HG02678 (cell line): Measurements from ENCODE around the gene NLRP1.

ENCODE experiments used
- ATAC-seq: cut with Tn5 transposase; IDR thresholded peaks from one replicate; pipeline ENCODE4 v1.9.1; 2021; ENCODE audit warnings: mild to moderate bottlenecking, moderate library complexity; ENCODE audit not compliant: unreplicated experiment

NLRP1 gene

DNA sequence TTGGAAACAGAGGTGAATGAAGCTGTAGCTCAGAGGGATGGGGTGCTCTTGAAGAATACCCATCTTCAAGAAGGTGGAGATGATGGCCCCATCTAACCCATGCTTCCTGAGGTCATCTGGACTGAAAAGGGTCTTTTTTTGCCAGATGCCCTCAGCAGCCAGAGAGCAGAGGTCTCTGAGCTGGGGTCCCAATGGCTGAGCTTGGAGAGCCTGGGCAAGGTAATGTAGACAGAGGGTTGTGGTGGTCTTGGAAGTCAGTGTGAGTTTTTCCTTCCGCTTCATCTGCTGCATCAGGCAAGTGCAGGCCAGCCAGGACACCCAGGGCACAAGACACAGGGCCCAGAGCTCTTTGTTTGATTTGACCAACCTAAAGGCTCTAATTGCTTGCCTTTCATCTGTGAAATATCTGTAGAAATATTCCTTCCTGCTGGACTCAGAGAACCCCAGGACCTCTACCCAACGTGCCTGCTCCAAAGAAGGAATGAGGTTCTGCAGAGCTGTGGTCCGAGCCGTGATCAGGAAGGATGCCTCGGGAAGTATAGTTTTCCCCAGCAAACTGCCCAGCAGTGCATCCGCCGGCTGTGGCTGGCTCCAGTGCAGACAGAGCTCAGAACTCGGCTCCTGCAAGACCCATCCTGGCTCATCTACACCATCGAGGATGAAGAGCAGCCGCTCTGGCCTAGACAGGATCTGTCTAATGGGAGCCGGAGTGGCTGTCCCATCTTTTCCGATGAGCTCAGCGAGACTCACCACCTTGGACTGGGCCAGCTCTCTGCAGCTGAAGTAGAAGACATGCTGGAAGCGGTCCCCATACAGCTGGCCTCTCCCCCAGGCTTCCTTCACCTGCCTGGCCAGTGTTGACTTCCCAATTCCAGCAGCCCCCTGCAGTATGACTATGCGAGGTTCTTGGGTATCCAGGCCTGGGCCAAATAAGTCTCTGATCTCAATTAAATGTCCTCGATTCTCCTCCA is 25.2 kb downstream of the NLRP1 start:
- no peak for ATAC-seq

DNA sequence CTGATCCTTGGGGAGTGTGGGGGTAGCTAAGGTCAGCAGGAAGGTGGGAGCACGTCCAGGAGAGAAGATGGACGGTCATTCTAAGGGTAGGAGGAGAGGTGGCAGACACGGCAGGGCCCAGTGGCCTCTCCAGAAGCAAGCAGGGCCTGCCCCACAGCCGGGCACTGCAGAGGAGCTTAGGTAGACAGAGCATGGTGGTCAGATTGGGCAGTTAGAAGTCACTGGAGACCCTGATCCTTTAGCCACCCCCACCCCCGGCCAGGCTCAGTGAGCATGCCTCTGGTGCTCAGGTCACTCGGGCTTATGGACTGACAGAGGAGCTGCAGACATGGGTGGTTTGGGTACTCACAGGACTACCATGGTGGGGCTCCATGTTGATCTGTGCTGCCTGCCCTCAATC is 26.3 kb downstream of the NLRP1 start:
- ATAC-seq, result no peak

DNA sequence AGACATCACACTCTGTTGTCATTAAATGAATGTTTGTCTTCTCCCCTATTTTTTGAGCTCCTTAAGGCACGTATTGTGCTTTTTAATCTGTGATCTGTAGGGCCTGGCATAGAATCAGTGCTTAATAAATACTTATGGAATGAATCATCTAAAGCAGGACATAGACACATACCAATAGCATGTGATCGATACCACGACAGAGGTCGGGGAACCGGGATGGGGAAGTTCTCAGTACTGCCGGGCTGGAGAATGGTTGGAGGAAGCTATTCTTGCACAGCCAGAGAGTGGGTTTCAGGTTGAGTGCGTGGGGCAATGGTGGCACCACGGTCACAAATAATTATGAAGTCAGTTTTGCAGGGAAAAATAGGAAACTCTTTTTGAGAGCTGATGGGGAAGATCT is 26.8 kb downstream of the NLRP1 start:
- ATAC-seq, result no peak

DNA sequence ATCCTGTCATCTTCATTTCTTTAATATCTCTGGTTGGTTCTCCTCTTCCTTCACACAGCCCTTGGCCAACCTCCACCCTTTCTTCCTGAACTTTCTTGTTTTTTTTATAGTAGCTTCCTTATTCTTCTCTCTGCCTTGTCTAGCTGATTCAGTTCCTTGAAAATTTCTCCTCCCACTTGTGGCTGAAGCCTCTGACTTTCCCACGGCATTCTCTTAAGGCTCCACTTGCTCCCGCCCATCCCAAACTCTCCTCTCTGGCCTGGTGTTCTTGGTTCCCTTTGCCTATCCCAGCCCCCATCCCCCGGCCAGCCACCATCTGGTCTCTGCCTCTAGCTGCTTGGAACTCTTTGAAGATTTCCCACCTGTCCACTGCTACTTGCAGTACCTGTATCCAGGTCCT is 29.1 kb downstream of the NLRP1 start:
- no peak for ATAC-seq

DNA sequence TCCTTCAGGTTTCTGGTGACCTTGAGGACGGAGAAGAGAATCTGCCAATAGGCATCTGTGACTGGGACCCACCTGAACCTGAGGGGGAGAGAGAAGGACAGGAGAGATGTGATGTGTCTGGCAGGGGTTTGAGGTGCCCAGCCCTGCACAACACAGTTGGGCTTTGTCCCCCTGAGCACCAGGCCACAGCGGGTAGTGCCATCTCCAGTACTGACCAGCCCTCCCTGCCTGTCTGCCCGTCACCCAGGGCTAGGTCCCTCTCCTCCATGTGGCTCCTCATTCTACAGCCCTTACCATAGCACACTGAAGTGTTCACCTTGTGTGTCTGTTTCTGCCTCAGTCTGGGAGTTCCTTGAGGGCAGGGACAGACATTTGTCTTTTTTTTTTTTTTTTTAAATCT is 30.8 kb downstream of the NLRP1 start:
- no peak for ATAC-seq

DNA sequence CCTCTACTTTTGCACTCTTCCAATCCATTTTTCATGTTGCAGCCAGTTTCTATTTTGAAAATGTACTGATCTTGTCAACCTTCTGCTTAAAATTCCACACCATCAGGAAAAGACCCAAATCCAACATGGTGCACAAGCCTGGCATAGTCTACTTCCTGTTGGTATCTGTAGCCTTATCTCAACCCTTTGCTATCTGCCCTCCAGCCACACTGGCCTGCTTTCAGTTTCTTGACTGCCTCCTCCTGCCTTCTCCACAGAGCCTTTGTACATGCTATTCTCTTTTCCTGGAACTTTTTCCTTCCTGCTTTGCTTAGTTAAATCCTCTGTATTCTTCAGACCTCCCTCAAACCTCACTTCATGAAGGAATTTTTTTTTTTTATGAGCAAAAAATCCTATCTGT is 31.5 kb downstream of the NLRP1 start:
- ATAC-seq, result no peak

DNA sequence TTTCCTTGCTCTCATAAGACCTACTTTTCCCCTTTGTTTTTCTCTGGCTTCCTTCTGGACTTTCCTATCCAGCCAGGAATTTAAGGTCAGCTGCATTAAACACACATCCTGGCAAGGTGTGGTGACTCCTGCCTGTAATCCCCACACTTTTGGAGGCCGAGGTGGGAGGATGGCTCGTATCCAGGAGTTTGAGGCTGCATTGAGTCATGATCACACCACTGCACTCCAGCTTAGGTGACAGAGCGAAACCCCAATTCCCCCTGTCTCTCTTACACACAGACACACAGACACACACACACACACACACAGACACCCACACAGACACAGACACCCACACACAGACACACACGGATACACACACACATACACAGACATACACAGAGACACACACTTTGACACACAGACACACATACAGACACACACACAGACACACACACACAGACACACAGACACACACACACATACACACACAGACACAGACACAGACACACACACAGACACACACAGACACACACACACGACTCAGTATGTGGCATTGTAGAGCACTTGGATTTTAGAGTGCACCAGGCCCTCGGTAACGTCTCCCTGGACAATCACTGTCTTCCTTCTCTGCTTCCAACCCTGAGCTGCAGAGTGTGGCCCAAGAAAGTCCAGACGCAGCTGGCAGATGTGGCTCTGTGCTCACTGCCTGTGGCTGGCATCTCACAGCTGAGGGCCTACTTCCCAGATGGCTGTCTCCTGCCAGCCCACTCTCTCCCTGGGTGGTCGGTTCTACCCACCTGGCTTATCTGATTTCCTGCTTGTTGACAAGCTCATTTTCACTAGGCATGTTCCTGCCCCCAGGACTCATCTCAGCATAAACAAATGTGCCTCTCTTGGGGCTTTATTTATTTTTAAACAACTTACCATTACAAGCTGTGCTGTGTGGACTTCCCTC is 39.0 kb downstream of the NLRP1 start:
- ATAC-seq, result no peak

DNA sequence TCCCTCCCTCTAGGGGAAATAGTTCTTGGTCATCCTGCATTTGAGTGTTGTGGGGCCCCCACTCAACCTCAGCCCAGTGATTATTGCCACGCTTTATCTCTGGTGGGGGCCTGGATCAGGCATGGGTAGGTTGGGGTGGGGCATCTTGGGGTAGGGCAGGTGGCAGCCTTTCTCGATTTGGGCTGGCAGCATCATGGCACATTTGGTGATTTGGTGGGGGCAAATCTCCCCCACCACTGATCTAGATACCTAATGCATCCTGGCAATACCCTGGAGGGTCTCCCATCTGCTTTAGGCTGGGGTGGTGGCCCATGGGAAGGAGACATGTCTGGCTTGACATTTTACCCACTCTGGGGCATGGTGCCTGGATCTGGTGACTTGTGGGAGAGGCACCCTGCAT is 40.2 kb downstream of the NLRP1 start:
- ATAC-seq, result no peak

DNA sequence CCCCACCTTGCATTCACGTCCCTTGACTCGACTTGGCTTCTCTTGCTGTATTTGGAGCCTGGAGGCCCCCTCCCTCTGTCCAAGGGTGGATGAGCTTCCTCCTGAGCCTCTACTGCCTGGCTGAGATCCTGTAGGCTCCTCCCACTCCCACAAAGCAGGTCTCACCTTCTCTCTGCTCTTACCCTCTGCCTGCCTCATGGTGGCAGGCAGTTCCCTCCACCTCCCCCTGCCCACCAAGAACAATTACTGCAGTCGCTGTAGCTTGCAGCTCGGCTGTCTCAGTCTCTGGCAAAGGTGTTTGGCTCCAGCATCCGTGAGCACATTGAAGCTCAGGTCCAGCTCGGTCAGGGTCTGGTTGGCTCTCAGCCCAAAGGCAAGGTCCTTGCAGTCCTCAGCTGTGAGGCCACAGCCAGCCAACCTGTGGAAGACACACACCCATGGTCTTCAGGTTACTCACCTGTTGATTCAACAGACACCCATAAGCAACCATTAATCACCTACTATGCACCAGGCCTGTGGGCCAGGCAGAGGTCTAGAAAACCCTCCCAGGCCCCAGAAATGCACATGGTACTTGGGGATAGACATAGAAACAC is 42.6 kb downstream of the NLRP1 start:
- no peak for ATAC-seq

DNA sequence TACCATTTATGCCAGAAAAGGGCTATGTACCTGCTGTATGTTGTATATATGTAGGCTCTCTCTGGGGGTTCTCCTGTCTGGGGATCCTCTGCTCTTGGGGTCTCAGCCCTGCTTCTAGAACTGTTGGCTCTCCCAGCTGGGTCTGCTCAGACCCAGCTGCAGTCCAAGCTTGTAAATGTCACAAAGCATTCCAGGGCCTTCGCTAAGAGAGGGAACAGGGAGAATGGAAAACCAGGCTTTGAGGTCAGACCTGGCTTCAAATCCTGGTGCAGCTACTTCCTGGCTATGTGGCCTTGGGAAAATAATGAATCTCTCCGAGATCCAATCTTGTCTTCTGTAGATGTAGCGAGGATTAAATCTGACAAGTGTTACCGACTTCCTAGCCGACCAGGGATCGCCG is 44.0 kb downstream of the NLRP1 start:
- ATAC-seq, result no peak

DNA sequence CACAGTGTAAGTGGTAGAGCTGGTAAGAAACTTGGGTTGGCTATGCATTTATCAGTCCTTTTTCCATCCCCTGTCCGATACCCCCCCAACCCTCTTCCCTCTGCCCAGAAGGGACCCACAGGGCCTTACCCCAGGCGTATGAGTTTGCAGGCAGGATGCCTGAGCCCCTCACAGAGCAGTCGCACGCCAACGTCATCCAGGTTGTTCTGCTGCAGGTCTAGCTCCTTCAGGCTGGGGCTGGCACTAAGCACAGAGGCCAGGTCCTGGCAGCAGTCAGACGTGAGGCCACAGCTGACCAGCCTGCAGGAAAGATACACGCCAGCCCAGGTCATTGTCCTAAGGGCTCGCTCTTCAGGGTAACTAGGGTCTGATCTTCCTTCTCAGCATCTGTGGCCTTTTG is 45.0 kb downstream of the NLRP1 start:
- ATAC-seq, result no peak

DNA sequence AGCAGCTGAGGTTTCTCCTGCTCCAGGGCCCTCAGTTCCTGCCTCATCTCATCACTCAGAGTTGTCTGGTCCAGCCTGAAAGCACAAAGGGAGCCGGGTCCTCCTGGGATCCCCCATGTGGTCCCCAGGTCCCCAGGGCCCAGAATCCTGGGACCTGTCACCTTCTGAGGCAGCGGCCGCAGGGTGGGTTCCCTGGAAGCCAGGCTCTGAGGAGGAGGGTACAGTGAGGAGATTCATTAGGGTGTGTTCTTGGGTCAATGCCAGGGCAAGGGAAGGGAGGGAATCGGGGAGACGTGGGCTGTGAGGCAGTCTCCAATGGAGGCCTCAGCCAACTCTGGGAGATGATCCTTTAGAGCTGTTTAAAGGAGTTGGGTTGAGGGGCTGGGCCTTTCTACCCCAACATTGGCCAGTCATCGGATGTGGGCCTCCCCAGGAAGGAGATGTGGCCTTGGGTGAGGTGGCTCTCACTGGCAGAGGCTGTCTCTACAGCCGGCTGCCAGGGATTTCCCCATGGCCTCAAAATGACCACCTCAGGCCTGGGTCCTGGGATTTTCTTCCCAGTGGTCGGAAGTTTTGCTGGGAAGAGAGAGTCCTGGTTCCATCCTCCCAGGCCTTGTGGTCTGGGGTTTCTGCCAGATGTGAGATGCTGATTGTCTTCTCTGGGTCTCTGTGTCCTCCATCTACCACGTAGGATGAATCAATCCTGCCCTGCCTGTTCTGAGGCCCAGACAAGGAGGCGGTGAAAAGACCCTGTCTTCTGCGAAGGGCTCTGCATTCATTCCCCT is 47.3 kb downstream of the NLRP1 start:
- no peak for ATAC-seq

DNA sequence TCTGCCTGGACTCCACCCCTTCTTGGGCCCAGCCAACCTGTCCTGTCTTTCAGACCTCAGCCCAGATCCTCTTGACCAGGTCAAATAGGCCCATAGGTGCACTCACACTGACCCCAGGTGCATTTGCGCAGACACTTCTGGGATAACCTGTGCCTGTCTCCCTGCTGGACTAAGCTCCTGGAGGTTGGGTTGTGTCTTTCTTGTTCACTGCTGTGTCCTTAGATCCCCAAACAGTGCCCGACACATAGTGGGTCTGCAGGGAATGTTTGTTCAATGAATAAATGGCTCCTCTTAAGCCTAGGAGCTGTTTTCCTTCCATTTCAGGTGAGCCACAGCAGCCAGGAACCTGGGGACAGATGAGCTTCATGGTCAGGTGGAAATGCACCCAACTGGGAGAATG is 48.9 kb downstream of the NLRP1 start:
- ATAC-seq, result no peak

DNA sequence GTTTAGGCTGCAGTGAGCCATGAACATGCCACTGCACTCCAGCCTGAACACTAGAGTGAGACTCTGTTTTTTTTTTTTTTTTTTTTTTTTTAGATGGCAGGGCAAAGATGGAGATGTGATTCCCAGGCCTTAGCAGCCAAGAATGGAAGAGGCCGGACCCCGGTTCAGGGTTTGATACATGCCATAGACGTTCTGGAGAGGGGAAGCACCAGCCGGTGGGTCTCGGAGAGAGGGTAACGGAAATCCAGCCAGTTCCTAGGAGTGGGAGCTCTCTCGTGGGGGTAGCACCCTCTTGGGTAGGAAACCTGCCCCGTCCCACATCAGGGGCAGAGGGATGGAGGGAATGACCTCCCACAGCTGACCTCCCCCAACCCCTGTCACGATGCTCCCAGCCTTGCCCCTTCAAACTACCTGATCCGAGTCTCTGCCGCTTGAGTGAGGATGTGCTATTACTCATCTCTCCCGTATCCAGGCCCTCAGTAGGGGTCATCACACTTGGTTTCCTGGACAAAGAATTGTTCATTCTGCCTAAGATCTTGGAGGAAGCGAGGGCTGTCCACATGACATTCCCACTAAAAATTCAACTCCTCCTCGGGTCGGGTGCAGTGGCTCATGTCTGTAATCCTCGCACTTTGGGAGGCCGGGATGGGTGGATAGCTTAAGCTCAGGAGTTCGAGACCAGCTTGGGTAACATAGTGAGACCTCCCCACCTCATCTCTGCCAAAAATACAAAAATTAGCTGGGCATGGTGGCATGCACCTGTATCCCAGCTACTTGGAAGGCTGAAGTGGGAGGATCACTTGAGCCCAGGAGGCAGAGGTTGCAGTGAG is 50.6 kb downstream of the NLRP1 start:
- no peak for ATAC-seq

DNA sequence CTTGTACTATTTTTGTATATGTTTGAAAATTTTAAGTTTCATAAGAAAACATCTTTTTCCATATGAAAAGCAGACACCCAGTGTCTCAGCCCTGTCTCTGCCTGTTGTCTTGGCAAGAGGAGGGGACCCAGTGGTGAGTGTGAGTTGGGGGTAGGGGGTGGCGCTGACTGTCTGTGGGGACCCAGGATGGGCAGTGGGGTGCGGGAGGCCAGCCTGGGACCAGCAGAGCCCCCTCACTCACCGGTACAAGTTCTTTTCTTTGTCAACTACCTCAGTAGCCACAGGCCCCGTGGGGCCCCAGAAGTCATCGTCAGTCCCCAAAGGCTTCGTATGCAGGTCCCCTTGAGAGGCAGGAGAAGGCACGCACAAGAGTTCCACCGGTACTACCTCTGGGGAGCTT is 51.7 kb downstream of the NLRP1 start:
- ATAC-seq, result no peak

DNA sequence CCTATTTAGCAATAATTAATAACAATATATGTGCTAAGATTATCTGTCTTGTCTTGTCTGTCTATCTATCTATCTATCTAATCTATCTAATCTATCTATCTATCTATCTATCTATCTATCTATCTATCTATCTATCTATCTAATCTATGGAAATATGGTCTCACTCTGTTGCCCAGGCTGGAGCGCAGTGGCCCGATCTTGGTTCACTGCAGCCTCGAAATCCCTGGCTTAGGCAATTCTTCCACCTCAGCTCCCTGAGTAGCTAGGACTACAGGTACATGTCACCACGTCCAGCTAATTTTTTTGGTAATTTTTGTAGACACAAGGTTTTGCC is 53.3 kb downstream of the NLRP1 start:
- no peak for ATAC-seq

DNA sequence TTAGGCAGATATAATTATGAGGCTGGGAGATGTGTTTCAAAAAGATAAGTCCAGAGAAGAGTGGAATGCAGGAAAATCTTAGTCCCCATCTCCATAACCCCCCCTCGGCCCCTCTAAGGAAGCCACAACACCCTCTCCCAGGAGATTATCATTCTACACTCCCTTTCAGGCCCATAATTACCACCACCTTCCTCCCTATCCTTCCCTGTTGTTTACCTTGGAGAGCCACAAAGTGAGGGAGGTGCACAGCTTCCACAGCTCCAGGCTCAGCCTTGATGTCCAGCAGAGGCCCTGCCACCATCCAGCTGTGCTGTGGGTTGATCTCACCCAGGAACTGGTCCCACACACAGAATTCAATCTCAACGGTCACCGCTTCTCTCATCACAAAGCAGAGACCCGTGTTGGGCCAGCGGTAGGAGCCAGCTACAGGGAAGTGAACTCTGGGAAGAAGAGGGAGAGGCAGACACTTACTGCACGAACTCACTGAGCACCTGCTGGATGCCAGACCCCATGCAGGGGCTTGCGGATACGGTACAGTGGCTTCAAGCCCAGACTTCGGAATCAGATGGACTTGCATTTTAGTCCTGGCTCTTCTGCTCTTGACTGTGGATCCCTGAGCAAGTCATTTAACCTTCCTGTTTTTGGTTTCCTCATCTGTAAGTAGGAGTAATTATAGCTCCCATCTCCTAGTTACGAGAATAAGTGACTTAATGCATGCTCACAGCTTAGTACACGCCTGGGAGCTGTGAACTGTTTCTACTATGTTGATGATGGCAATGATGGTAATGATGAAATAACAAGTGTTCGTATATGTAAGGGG is 53.8 kb downstream of the NLRP1 start:
- no peak for ATAC-seq

DNA sequence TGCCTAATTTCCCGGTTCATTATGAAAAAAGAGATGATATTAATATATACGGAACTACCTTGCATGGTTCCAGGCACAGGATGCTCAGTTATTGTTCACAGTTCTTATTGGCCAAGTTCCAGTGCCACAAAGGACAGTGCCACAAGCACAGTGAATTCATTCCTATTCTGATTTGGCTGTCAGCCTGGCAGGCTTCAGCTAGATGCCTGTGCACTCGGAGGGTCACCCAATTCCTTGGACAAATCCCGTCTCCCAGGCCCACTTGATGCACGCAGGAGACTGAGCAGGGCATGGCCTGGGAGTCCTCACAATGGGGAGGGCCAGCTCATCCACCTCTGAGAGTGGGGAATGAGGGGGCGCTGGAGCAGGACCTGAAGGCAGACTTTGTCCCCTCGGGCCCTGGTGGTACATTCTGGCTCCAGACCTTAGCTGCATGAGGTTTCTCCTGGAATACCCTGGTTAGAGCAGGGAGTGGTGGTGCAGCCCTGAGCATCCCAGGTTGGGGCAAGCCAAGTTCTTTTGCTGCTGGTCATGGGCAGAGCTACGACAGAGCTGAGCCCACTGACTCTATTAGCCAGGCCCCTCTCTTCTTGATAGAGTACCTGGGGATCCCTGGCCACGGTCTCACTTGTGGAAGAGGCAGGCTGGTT is 56.6 kb downstream of the NLRP1 start:
- no peak for ATAC-seq
